D341Med (cell line): ENCODE measurements around the gene KLHL40.

Source experiments
- DNase-seq: peaks from one replicate; pipeline ENCODE4 v3.0.0; 2012; ENCODE audit warnings: low spot score

Gene KLHL40, protein sequence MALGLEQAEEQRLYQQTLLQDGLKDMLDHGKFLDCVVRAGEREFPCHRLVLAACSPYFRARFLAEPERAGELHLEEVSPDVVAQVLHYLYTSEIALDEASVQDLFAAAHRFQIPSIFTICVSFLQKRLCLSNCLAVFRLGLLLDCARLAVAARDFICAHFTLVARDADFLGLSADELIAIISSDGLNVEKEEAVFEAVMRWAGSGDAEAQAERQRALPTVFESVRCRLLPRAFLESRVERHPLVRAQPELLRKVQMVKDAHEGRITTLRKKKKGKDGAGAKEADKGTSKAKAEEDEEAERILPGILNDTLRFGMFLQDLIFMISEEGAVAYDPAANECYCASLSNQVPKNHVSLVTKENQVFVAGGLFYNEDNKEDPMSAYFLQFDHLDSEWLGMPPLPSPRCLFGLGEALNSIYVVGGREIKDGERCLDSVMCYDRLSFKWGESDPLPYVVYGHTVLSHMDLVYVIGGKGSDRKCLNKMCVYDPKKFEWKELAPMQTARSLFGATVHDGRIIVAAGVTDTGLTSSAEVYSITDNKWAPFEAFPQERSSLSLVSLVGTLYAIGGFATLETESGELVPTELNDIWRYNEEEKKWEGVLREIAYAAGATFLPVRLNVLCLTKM

DNA sequence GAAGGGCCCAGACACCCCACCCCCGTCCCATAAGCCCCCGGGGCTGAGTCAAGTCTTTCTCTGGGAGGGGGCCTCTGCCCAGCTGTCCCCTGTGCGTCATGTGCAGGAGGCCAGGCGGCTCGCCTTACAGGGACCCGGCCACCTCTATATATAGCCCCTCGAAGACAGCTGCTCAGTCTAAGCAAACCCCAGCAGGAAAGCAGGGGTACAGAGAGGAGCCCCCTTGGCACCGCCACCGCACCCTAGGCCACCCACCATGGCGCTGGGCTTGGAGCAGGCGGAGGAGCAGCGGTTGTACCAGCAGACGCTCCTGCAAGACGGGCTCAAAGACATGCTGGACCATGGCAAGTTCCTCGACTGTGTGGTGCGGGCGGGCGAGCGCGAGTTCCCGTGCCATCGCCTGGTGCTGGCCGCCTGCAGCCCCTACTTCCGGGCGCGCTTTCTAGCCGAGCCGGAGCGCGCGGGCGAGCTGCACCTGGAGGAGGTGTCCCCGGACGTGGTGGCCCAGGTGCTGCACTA is at the start of gene KLHL40:
Gene KLHL40 (plus strand): TSS at position 175 of the 519 bp plus-strand sequence. CDS start 82 bp downstream, at position 257.
- no peak for DNase-seq

DNA sequence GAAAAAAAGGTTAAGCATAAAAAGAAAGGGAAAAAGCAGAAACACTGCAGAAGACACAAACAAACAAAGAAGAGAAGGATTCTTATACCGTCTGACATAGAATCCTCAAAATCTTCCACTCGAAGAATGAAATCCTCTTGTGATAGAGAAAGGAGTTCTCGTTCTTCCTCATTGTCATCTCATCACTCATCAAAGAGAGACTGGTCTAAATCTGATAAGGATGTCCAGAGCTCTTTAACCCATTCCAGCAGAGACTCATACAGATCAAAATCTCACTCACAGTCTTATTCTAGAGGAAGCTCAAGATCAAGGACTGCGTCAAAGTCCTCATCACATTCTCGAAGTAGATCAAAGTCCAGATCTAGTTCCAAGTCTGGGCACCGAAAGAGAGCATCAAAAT is 48.3 kb upstream of the KLHL40 start:
- DNase-seq, result no peak

DNA sequence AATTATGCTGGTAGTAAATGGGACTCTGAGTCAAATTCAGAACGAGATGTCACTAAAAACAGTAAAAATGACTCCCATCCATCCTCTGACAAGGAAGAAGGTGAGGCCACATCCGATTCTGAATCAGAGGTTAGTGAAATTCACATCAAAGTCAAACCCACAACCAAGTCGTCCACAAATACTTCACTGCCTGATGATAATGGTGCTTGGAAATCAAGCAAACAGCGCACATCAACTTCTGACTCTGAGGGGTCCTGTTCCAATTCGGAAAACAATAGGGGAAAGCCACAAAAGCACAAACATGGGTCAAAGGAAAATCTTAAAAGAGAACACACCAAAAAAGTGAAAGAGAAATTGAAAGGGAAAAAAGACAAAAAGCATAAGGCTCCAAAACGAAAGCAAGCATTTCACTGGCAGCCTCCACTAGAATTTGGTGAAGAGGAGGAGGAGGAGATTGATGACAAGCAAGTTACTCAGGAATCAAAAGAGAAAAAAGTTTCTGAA is 46.9 kb upstream of the KLHL40 start:
- no peak for DNase-seq

DNA sequence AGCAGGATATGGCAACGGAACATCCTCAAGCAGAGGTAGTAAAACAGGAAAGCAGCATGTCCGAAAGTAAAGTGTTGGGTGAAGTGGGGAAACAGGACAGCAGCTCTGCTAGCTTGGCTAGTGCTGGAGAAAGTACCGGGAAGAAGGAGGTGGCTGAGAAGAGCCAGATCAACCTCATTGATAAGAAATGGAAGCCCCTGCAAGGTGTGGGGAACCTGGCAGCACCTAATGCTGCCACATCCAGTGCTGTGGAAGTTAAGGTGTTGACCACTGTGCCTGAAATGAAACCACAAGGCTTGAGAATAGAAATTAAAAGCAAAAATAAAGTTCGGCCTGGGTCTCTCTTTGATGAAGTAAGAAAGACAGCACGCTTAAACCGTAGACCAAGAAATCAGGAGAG is 46.1 kb upstream of the KLHL40 start:
- no peak for DNase-seq

DNA sequence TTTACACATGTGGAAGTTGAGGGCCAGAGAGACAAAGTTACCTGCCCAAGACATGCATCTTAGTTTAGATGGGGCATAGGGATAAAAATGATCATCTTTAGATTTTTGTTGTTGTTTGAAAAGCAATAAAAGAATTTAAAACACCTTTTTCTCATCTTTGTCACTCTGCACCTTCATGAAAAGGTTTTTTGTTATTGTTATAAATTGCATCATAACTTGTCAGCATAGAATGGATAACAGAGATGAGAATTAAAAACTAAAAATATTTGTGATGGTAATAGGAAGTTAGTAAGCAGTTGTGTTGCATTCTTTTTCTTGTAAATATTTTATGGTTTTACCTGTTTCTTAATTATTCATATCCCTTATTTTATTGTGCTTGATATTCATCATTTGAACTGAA is 45.2 kb upstream of the KLHL40 start:
- no peak for DNase-seq

DNA sequence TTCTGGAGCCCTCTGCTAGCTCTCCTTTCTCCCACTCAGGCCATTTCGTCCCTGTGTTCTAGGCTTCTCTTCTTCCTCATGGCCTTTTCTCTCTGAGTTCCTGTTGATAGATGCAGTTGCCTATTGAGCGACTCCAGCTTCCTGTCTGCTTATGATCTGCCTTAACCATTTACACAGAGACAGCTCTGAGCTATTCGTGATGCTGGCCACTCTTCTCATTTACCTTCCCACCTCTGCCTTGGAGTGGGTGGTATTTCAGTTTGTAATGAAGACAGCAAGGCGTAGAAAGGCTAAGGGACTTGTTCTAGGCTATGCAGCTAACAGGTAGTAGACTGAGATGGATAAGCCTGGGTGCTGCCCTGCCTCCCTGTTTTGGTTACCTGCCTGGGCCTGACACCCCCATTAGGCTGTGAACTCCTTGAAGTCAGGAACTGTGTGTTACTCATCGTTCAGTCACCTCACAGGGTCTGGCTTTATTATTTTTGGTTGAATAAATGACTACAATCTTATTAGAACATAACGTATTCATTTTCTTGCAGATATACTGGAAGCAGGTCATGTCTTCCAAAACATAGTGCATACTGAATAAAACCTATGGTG is 44.5 kb upstream of the KLHL40 start:
- DNase-seq, result no peak

DNA sequence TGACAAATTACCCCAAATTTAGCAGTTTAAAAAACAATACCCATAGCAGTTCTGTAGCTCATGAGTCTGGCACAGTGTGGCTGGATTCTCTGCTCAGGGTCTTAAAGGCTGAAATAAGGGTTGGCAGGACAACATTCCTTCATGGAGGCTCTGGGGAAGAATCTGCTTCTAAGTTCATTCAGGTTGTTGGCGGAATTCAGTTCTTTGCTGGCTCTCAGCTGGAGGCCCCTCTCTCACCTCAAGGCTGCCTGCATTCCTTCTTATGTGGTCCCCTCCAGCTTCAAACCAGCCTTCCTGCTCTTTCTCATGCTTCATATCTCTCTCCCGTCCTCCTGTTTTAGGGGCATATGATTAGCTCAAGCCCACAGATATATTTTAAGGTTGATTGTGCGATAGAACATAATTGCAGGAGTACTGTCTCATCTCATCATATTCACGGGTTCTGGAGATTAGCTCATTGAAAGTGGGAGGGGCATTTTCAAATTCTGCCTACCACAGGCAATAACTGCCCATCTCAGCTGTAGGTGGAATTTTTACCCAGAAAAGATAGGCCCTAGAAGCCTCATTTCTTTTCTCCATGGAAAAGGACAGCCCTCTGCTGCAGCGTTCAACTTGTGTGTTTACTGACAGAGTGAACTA is 37.4 kb upstream of the KLHL40 start:
- no peak for DNase-seq

DNA sequence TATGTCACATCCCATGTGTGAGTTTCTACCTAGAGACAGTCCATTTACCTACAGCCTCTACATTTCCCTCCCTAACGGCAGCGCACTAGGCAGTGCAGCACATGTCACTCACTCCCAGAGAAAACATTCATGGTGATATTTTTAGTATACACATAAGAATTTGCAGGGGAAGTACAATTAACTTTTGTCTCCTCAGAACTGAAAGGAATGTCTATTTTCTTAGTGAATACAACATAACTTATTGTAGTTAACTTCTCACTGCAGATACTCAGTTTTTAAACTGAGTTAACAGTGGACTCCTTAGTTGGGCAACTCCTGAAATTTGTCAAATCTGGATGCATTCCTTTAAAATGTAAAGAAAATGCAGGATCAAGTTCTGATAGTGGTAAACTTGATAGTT is 36.3 kb upstream of the KLHL40 start:
- no peak for DNase-seq

DNA sequence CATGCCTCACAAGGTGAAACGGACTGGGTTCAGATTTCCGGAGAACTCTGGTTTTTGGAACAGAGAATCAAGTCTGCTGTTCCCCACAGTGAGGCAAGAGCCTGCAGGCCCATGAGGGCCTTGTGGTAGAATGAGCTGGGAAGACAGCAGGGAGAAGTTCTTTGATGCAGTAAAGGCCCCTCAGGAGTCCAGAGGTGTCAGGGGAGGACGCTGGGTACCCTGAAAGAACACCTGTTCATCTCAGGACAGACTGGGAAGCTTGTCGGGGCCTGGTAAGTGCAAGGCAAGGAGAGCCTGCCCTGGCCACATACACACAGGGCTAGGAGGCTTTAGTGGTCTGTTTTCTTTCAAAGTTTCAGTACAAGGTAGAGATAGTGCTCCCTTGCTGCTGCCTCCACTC is 35.6 kb upstream of the KLHL40 start:
- no peak for DNase-seq

DNA sequence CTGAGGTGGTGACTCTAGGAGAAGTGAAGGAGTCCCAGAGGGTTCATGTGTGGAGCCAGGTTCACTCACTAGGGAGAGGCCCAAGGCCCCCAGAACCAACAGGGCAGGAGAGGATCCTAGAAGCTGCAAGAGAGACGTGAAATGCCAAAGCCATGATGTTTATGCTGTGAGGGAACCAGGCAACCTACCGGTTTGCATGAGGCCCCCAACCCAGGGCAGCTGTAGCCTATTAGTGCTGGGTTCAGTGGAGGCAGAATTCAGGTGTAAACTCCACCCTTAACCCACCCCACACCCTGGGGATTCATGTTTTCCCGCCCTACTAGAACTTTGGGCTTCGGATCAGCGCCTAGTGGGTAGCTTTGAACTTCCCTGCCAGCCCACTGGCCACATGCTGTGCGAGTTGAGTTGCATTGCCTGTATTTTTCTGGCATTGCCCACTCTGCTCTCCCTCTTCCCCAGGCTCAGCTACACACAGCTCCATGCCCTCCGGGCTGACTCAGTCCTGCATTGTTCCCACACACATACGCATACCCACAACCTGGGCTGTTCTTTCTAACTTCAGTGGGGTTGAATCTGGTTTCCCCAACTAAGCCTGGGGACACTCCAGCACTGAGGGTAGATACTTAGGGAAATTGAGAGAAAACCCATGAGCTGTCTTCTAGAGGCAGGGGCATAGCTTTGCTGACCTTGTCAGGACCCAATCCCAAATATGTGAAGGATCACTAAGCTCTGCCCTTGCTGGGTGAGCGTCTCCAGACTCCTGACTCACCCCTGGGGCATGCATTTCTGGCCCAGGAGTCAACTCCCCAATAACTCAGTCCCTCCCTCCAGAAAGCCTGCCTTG is 33.9 kb upstream of the KLHL40 start:
- peak; percentile 21 for DNase-seq

DNA sequence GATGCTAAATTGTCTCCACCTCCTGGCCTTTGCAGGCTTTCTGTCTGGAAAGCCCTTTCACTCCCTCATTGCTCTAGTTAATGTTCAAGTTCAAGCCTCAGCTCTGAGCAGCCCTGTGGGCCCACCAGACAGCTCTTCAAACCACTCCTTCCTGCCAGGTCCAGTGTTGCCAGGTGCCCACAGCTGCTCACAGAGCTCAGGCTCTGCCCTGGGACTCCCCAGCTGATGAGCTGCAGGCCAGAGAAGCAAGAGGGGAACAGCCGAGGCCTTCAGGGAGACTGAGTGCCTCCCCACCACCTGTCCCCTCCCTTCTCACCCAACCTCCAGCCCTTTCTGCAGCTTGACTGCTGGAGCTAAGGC is 33.1 kb upstream of the KLHL40 start:
- peak; percentile 32 for DNase-seq

DNA sequence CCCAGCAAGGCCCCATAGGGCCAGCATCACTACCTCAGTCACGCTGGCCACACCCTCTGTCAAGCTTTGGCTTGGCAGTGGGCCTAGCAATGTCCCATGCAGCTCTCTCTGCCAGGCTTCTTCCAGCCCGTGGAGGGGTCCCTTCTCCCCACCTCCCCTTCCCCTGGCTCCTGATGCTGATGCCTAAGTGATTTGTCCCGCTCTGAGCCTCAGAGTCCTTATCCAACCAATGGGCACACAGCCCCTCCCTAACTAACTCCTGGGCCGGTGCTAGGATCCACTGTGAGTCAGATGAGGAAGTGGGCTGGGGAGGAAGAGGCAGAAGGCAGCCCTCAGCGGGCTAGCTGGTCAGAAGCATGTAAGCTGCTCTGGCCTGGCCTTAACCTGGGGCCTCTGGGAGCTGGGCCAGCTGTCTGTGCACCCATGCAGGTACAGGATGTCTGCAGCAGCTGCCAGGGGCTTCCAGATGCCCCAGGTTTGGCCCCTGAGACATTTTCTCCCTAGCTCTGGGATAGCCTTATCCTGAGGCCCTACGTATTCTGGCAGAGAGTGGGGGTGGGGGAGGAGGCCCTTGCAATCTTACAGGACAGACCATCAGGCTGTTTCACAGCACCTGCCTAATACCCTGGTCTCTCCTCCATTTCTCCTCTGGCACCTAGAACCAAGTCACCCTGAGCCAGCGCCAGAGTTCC is 32.6 kb upstream of the KLHL40 start:
- peak; percentile 39 for DNase-seq

DNA sequence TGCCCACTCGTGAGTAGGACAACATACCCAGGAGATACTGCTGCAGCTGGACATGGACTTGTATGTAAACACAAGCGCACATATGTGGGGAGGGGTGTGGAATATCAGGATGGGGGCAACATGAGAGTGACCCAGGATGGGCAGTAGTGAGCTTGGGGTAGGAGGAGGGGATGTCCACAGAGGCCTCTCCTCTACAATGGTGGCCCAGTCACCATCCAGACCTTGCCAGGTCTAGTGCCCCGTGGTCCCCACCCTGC is 32.1 kb upstream of the KLHL40 start:
- DNase-seq, result no peak

DNA sequence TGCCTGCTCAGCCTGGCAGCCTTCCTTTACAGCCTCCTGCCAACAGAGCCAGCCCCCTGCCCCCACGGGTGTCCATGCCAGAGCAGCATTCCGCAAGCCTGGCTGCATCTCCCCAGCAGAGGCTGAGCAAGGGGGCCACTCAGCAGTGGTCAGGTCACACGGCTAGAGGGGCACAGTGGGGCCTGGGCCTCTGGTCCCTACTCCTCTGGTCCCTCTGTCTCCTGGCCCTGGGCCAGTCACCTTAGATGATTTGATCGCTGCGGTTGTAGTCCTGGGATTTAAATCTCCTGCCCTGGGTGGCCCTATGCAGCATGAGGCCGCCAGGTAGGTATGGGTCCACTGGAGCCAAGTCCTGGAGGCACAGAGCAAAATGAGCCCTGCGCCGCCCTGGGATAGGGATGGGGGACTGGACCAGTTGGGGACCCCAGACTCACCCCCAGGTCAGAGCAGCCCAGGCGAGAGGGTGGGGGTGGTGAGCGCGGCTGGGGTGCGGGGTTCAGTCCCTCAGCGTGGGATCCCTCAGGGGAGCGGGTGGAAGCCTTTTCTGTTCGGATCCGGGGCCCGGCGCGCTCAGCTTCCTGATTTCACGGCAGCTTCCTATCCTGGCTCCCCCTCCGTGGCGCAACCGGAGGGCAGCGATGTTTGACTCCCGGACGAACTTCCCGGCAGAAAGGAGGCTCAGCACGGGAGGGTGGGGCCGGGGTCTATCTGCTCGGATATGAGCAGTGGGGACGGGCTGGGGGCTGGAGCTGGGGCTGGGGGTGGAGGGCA is 31.6 kb upstream of the KLHL40 start, which contains the start of gene ZBTB47:
Gene ZBTB47 (plus strand): TSS at position 138 of the 771 bp plus-strand sequence. CDS start 4,659 bp downstream, outside the sequence.
- peak; percentile 50 for DNase-seq

DNA sequence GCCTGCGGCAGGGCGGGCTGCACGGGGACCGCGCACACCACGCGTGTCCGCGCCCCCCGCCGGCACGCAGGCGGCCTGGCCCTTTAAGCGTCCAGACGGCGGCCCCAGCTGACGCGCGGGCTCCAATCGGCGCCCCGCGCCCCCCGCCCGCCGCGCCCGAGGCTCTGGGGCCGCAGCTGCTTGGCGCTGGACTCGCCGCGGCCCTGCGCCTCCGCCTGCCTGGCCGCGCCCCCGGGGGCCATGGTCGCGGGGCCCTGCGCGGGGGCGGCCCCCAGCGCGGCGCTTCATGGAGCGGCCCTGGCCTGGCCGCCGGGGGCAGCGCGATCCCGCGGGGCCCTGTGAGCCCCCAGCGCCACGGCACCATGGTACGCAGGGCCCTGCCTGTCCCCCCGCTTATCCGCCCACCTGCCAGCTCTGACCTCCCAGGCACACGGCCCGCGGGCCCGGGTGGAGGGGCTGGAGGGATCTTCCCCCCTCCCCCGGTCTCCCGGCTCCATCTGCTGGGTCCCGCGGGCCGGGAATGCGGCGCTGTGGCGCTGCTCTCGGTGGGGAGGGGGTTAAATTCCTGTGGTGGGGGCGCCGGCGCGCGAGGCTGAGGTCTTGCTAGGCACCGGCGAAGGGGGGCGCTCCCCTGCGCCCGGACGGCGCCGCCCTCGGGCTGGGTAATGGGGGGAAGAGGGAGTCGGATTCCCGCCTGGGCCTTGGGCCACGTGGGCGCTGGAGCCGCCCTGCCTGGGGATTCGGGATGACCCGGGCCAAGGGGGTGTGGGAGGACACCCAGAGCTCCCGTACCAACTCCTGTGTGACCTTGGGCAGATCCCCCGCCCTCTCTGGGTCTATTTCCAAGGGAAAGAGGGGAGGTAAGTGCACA is 30.8 kb upstream of the KLHL40 start:
- peak; percentile 93 for DNase-seq

DNA sequence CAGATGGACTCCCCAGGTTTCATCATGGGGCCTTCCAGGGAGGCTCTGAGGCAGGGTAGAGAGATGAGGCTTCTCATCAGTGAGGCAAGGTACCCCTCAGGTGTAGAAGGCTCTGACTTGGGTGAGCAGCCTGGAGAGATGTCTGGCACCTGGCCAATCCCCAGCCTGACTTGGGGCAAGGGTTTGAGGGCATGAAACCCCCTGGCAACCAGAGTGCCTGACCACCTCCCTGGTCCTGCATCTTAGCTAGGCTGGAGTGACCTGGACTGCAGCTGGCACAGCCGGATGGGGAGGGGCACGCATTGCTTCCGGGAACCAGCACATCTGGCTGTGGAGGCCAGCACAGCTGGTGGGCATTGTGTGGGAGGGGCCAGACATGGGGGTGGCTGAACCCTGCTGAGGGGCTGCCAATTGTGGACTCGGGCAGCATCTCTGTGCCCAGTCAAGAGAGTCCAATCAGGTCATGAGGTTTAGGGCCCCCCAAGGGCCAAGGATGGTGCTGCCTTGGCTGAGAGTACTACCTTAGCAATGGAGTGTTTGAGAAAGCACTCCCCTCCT is 29.9 kb upstream of the KLHL40 start:
- DNase-seq, result peak; percentile 36

DNA sequence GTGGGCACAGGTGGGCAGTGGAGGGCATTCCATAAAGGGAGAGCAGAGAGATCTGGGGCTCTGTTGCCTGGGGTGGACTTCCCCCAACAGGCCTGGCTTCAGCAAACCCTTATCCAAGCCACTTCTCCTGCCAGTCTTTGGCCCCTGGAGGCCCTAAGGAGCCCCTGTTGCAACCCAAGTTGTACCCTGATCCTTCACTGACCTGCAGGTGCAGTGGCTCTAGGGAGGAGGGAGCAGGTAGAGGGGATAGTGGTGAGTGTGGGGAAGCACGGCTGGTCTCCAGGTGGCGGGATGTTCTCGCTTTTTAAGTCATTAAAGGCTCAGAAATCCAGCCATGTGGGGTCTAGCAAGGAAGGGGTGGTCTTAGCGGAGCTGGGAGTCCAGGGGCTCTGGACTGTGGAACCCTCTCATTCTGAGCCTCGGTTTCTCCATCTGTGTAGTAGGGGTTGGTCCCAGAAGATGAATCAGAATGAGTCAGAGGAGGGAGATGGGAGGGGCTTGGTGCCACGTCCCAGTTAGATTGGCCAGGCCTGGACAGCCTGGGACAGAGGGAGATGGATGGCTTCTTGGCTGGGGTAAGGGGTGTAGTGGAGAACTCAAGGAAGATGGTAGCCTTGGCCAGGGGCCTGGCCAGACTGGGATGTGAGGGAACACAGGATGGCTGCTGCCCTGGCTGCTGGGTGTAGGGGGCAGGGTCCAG is 29.2 kb upstream of the KLHL40 start:
- DNase-seq, result no peak
